DMS53 treated with DMSO at 0.1 percent for 48 hours (cell line): ENCODE measurements around the gene RGP1.
A peak's percentile ranks its signal among the peaks of the same experiment; 100 is the strongest.

ENCODE experiments used
- DNase-seq: peaks from one replicate; lab custom pipeline; 2025; ENCODE audit not compliant: unreplicated experiment; lab: John Stamatoyannopoulos, UW

The RGP1 gene

DNA sequence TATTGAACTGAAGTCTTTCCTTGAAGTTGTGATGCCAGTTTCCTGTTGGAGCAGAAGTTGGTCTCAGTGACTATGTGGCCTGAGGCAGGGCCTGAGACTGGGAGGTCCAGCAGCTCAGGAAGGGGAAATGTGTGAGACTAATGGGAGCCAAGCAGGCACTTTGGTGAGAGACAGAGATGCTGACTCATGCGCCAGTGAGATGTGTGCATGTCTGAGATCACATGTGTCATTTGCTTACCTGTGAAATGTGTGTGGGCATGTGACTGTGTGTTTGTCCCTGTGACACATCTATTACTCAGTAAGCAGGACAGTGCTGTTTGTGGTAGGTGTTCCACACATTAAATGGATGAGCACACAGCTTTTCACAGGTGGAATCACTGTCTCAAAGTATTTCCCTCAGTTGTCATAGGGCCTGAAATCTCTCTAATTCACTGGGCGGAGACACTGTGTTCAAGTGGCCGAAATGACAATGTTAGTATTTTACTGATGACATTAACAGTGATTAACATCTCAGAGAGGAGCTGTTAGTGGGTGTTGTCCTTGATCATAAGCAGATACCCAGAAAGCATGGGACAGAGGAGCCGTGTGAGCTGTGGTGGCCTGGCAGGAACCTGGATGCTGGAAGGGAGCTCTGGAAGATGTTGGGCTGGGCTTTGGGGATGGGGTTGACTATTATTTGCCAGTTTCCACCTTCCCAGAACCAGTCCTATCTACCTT, 49.7 kb downstream of the RGP1 start:
- peak; percentile 25 for DNase-seq

GRCh38 chr9:35800530-35800929, 51.4 kb downstream of the RGP1 start:
- DNase-seq, result no peak

DNA sequence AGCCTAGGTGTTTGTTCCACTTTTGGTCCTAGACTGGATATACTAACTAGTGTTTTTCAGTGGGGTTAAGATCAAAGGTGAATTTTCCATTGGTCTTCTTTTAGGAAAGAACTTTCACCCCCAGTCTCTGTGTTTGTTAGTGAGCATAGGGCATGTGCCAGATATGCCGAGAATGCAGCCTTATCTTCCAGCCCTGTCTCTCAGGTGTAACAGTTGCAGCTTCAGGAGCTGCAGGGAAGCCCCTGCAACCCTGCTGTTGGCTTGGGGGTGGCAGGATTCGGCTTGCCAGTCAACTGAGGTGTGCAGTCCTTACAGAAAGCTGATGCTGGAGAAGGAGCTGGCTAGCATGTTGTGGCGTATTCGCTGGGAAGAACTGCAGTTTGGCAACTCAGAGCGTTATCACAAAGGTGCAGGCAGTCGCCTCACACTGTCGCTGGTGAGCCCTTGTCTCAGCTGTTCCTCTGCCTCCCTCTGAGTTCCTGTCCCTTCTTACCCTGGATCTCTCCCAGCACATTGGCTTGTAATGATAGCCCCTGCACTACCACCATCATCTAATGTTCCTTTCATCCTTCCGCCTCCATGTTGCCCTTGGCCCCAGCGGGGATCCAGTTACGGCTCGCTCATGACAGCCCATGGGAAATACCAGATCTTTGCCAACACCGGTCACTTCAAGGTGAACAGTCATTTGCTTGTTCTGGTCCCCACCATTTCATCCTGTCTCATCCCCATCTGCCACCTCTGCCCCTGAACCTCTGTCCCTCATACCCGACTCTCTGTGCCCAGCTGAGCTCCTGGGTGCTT, 52.4 kb downstream of the RGP1 start:
- DNase-seq, result no peak

- DNase-seq, result no peak
Measured at GRCh38 chr9:35806101-35806500, 57.0 kb downstream of the RGP1 start.
